Prostate gland (tissue), 2 donors: ENCODE data around the gene MYO5C.

Experiments used
- POLR2A ChIP-seq: fragments of 450-650 bp; IDR thresholded peaks from one replicate; pipeline ENCODE4 v1.6.1; 2016; ENCODE audit warnings: antibody characterized with exemption, mild to moderate bottlenecking
- POLR2AphosphoS5 ChIP-seq: sonication (generic); formaldehyde crosslinking; IDR thresholded peaks from one replicate; pipeline ENCODE4 v1.6.1; 2017; ENCODE audit warnings: antibody characterized with exemption
- TF ChIP-seq, protein P1 (sequence below), 4 experiments: fragments of 200-600 bp in 2 of 4; fragments of 450-650 bp in 2 of 4; sonication (generic) in 2 of 4; IDR thresholded peaks; 1 replicate in 3 of 4; 2 replicates in 1 of 4; pipeline ENCODE4 v1.5.1; 2016 to 2019; ENCODE audit warnings: antibody characterized with exemption in 4 of 4, mild to moderate bottlenecking in 2 of 4, moderate library complexity in 2 of 4

DNA sequence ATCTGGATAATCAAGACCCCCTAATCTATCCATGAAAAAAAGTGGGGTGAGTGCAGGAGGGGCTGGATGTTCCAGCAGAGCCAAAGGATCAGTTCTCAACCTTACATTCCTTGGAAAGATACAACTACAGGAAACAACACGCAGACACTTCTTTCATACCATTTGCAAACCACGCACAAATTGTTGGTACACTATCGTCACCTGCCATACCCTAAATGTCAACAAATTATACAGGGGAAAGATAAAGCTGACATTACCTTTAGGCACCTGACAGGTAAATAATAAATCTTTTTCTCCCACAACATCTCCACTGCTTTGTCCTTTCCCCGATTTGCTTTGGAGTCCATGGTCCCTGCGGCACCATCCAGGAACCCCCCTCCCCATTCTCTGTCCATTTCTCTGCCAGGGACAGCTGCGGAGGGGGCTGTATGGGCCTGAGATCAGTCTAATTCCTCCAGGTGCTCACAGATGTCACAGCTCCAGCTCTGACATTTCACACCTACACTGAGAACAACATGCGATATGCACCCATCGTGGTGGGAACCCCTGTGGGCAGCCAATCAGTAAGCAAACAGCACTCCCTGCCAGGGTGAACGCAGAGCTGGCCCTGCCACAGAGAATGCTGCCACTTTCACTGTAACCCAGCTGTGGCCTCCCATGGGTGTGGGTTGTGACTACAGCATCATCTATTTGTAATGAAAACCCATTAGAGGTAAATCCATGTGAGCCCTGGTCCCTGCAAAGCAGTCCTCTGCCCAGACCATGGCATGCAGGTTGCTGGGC is 145.4 kb downstream of the MYO5C start:
- TF ChIP-seq, protein P1, sequence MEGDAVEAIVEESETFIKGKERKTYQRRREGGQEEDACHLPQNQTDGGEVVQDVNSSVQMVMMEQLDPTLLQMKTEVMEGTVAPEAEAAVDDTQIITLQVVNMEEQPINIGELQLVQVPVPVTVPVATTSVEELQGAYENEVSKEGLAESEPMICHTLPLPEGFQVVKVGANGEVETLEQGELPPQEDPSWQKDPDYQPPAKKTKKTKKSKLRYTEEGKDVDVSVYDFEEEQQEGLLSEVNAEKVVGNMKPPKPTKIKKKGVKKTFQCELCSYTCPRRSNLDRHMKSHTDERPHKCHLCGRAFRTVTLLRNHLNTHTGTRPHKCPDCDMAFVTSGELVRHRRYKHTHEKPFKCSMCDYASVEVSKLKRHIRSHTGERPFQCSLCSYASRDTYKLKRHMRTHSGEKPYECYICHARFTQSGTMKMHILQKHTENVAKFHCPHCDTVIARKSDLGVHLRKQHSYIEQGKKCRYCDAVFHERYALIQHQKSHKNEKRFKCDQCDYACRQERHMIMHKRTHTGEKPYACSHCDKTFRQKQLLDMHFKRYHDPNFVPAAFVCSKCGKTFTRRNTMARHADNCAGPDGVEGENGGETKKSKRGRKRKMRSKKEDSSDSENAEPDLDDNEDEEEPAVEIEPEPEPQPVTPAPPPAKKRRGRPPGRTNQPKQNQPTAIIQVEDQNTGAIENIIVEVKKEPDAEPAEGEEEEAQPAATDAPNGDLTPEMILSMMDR (IDR thresholded peaks at IDR 0.05) = no peak
- TF ChIP-seq POLR2AphosphoS5 (no peak), POLR2A (no peak)
